HEK293 (cell line): ENCODE measurements around the gene PLXNA2.

ENCODE experiments used
- CTCF ChIA-PET: fragments of 350-600 bp; formaldehyde crosslinking; extraction: SDS; loops from one replicate; lab custom pipeline; 2021; ENCODE audit warnings: antibody characterized with exemption; lab: Yijun Ruan, JAX
- POLR2A ChIA-PET: fragments of 300-600 bp; formaldehyde crosslinking; extraction: SDS; loops from one replicate; lab custom pipeline; 2020; ENCODE audit warnings: antibody characterized with exemption, inconsistent platforms; lab: Yijun Ruan, JAX
- H3K27ac ChIP-seq: fragments of 200-500 bp; sonication (Bioruptor generic); 2 replicates; pipeline ENCODE4 v1.5.1; 2014; ENCODE audit warnings: low read depth, low read length, control low read depth, inconsistent platforms; ENCODE audit errors: extremely low read depth
- H3K36me3 ChIP-seq, 2 experiments: fragments of 200-500 bp in 1 of 2; sonication (Bioruptor generic) in 1 of 2; 1 replicate in 1 of 2; 2 replicates in 1 of 2; pipeline ENCODE4 v1.5.1; 2014 to 2017; ENCODE audit warnings: inconsistent platforms in 2 of 2, low read length in 2 of 2; ENCODE audit not compliant: control insufficient read depth in 2 of 2, insufficient read depth in 1 of 2
- H3K4me1 ChIP-seq: fragments of 200-500 bp; sonication (Bioruptor generic); 2 replicates; pipeline ENCODE4 v1.5.1; 2014; ENCODE audit warnings: mild to moderate bottlenecking, low read length, inconsistent platforms; ENCODE audit not compliant: control insufficient read depth, insufficient read depth
- H3K4me3 ChIP-seq: 2 replicates; pipeline ENCODE4 v1.5.1; 2011; ENCODE audit warnings: low read depth, mild to moderate bottlenecking, control low read depth, low read length, moderate library complexity
- H3K9me3 ChIP-seq: fragments of 200-500 bp; sonication (Bioruptor generic); 2 replicates; pipeline ENCODE4 v1.5.1; 2014; ENCODE audit warnings: low read depth, low read length, inconsistent platforms; ENCODE audit not compliant: control insufficient read depth, insufficient read depth
- BCL11A ChIP-seq: fragments of 450-650 bp; formaldehyde crosslinking; IDR thresholded peaks from 2 replicates; pipeline ENCODE4 v1.5.1; 2016; ENCODE audit warnings: low read depth, missing biosample characterization, missing genetic modification characterization
- FEZF1 ChIP-seq: fragments of 450-650 bp; formaldehyde crosslinking; IDR thresholded peaks from 2 replicates; pipeline ENCODE4 v1.5.1; 2016; ENCODE audit warnings: missing biosample characterization, missing genetic modification characterization
- GLIS1 ChIP-seq: fragments of 450-650 bp; formaldehyde crosslinking; IDR thresholded peaks from 2 replicates; pipeline ENCODE4 v1.5.1; 2016; ENCODE audit warnings: missing biosample characterization, missing genetic modification characterization
- IKZF3 ChIP-seq: fragments of 450-650 bp; IDR thresholded peaks from 2 replicates; pipeline ENCODE4 v1.5.0; 2018; ENCODE audit warnings: missing biosample characterization, mild to moderate bottlenecking, missing genetic modification characterization, moderate library complexity
- KLF17 ChIP-seq: fragments of 450-650 bp; formaldehyde crosslinking; IDR thresholded peaks from 2 replicates; pipeline ENCODE4 v1.5.1; 2016; ENCODE audit warnings: missing biosample characterization, missing genetic modification characterization
- MEIS1 ChIP-seq: sonication (generic); formaldehyde crosslinking; IDR thresholded peaks from 2 replicates; pipeline ENCODE4 v1.8.1; 2022; ENCODE audit warnings: missing genetic modification reagents, mild to moderate bottlenecking, borderline replicate concordance
- PRDM1 ChIP-seq: fragments of 450-650 bp; formaldehyde crosslinking; IDR thresholded peaks from 2 replicates; pipeline ENCODE4; 2016; ENCODE audit warnings: missing biosample characterization, missing genetic modification characterization
- SP2 ChIP-seq: fragments of 450-650 bp; formaldehyde crosslinking; IDR thresholded peaks from 2 replicates; pipeline ENCODE4 v1.5.1; 2016; ENCODE audit warnings: missing biosample characterization, missing genetic modification characterization
- TCF7L2 ChIP-seq: IDR thresholded peaks from 2 replicates; pipeline ENCODE4 v1.6.1; 2011; ENCODE audit warnings: low read depth, mild to moderate bottlenecking, inconsistent platforms, low read length, moderate library complexity, borderline replicate concordance
- ZBTB17 ChIP-seq: fragments of 450-650 bp; formaldehyde crosslinking; IDR thresholded peaks from 2 replicates; pipeline ENCODE4 v1.5.1; 2016; ENCODE audit warnings: missing biosample characterization, missing genetic modification characterization
- ZBTB20 ChIP-seq: fragments of 450-650 bp; formaldehyde crosslinking; IDR thresholded peaks from 2 replicates; pipeline ENCODE4 v1.5.1; 2016; ENCODE audit warnings: missing biosample characterization, missing genetic modification characterization
- ZBTB48 ChIP-seq: fragments of 450-650 bp; formaldehyde crosslinking; IDR thresholded peaks from 2 replicates; pipeline ENCODE4 v1.5.1; 2016; ENCODE audit warnings: missing biosample characterization, missing genetic modification characterization
- ZBTB8A ChIP-seq: fragments of 450-650 bp; formaldehyde crosslinking; IDR thresholded peaks from 2 replicates; pipeline ENCODE4 v1.5.1; 2016; ENCODE audit warnings: missing biosample characterization, missing genetic modification characterization
- ZFP41 ChIP-seq: fragments of 450-650 bp; formaldehyde crosslinking; IDR thresholded peaks from 2 replicates; pipeline ENCODE4 v1.5.1; 2016; ENCODE audit warnings: missing biosample characterization, missing genetic modification characterization, borderline replicate concordance
- ZIC2 ChIP-seq: fragments of 450-650 bp; formaldehyde crosslinking; IDR thresholded peaks from 2 replicates; pipeline ENCODE4 v1.5.1; 2016; ENCODE audit warnings: missing biosample characterization, missing genetic modification characterization
- ZNF112 ChIP-seq: fragments of 450-650 bp; formaldehyde crosslinking; IDR thresholded peaks from 2 replicates; pipeline ENCODE4 v1.5.0; 2017; ENCODE audit warnings: missing biosample characterization, missing genetic modification characterization
- ZNF16 ChIP-seq: fragments of 450-650 bp; formaldehyde crosslinking; IDR thresholded peaks from 2 replicates; pipeline ENCODE4 v1.5.1; 2016; ENCODE audit warnings: low read depth, missing biosample characterization, missing genetic modification characterization
- ZNF2 ChIP-seq: fragments of 450-650 bp; formaldehyde crosslinking; IDR thresholded peaks from 2 replicates; pipeline ENCODE4 v1.5.1; 2016; ENCODE audit warnings: missing biosample characterization, missing genetic modification characterization
- ZNF23 ChIP-seq: fragments of 450-650 bp; formaldehyde crosslinking; IDR thresholded peaks from 2 replicates; pipeline ENCODE4 v1.5.1; 2016; ENCODE audit warnings: missing biosample characterization, missing genetic modification characterization, borderline replicate concordance
- ZNF274 ChIP-seq, 2 experiments: fragments of 200-500 bp in 1 of 2; fragments of 450-650 bp in 1 of 2; sonication (Bioruptor generic) in 1 of 2; formaldehyde crosslinking in 1 of 2; IDR thresholded peaks; 2 replicates each; pipeline versions ENCODE4 v1.5.1 to v1.6.1; 2014 to 2016; ENCODE audit warnings: borderline replicate concordance in 1 of 2, inconsistent platforms in 1 of 2, low read length in 1 of 2, missing biosample characterization in 1 of 2, missing genetic modification characterization in 1 of 2
- ZNF311 ChIP-seq: fragments of 450-650 bp; formaldehyde crosslinking; IDR thresholded peaks from 2 replicates; pipeline ENCODE4 v1.5.1; 2017; ENCODE audit warnings: missing biosample characterization, missing genetic modification characterization, borderline replicate concordance
- ZNF341 ChIP-seq: fragments of 450-650 bp; formaldehyde crosslinking; IDR thresholded peaks from 2 replicates; pipeline ENCODE4; 2016; ENCODE audit warnings: low read depth, missing biosample characterization, missing genetic modification characterization
- ZNF473 ChIP-seq: fragments of 450-650 bp; formaldehyde crosslinking; IDR thresholded peaks from 2 replicates; pipeline ENCODE4 v1.5.1; 2017; ENCODE audit warnings: missing biosample characterization, missing genetic modification characterization
- ZNF544 ChIP-seq: fragments of 450-650 bp; formaldehyde crosslinking; IDR thresholded peaks from 2 replicates; pipeline ENCODE4 v1.5.0; 2017; ENCODE audit warnings: missing biosample characterization, missing genetic modification characterization
- ZNF549 ChIP-seq: fragments of 450-650 bp; IDR thresholded peaks from 2 replicates; pipeline ENCODE4 v1.5.1; 2018; ENCODE audit warnings: missing biosample characterization, missing genetic modification characterization, mild to moderate bottlenecking, inconsistent platforms, moderate library complexity
- ZNF585B ChIP-seq: fragments of 450-650 bp; formaldehyde crosslinking; IDR thresholded peaks from 2 replicates; pipeline ENCODE4 v1.5.1; 2016; ENCODE audit warnings: missing biosample characterization, missing genetic modification characterization
- ZNF600 ChIP-seq: fragments of 450-650 bp; formaldehyde crosslinking; IDR thresholded peaks from 2 replicates; pipeline ENCODE4 v1.5.1; 2016; ENCODE audit warnings: missing biosample characterization, missing genetic modification characterization
- ZNF792 ChIP-seq: fragments of 450-650 bp; formaldehyde crosslinking; IDR thresholded peaks from 2 replicates; pipeline ENCODE4 v1.5.1; 2016; ENCODE audit warnings: missing biosample characterization, missing genetic modification characterization
- ZSCAN16 ChIP-seq: fragments of 450-650 bp; formaldehyde crosslinking; IDR thresholded peaks from 2 replicates; pipeline ENCODE4 v1.5.1; 2016; ENCODE audit warnings: missing biosample characterization, missing genetic modification characterization
- TF ChIP-seq, protein P1 (sequence below): fragments of 450-650 bp; IDR thresholded peaks from 2 replicates; pipeline ENCODE4 v1.5.1; 2018; ENCODE audit warnings: missing biosample characterization, mild to moderate bottlenecking, missing genetic modification characterization

Gene PLXNA2

DNA sequence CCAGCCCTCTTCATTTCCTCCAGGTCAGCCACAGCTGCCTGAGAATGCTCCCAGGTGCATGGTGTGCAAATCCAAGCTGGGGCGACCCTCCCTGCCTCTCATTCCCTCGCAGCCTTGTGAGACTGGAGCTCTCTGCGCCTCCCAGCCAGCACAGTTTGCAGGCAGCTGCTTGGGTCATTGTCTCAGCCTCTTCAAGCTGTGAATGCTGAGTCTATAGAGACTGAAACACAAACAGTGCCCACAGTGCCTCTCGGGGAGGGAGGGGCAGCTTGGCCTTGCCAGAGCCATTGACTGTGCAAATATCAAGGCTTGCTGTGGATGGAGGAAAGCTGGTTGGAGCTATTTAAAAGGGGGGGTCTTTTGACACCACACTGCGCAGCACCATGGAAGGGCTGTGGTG, 10.6 kb downstream of the PLXNA2 start:
- TF ChIP-seq KLF17 (tag by site-specific recombination), result no peak
- TF ChIP-seq ZBTB8A (tag by site-specific recombination), result 0 out of 2 replicates have a peak, but pooled peaks have one; percentile 32
- TF ChIP-seq ZNF274 (IDR thresholded peaks at IDR 0.05; ENCODE audit: low read length), result no peak
- no peak for TF ChIP-seq ZNF274 (tag by site-specific recombination; IDR thresholded peaks at IDR 0.05; ENCODE audit: borderline replicate concordance)
- TF ChIP-seq ZNF600, result peak; percentile 46
- TF ChIP-seq ZIC2 (tag by site-specific recombination), result peak; percentile 98
- no peak for TF ChIP-seq BCL11A (tag by site-specific recombination)
- no peak for TF ChIP-seq ZNF23 (tag by site-specific recombination)
- TF ChIP-seq SP2 (tag by site-specific recombination), result no peak
- no peak for TF ChIP-seq ZSCAN16
- peak; percentile 94 for TF ChIP-seq ZNF341
- no peak for TF ChIP-seq ZNF792
- TF ChIP-seq ZFP41, result no peak
- TF ChIP-seq ZNF311, result no peak
- no peak for TF ChIP-seq ZNF2 (tag by site-specific recombination)
- POLR2A ChIA-PET, result interaction anchor here (2.4 kb wide), 1 partner anchor 11 kb away, joined by 10 read pairs; the partner anchor contains the start of gene PLXNA2
- Histone ChIP-seq H3K4me1 (peaks cover 9% of the 10 kb centered on the region; the same call in 1 of the 2 replicates), H3K27ac (no peak overlapping the region), H3K36me3 (no peaks in the 10 kb centered on the region), H3K9me3 (no peaks in the 10 kb centered on the region), H3K4me3 (no peak overlapping the region)
- CTCF ChIA-PET, result interaction anchor here (0.7 to 14.9 kb wide), 7 partner anchors 11 to 236 kb away, joined by 3 to 175 read pairs (median 4); partner anchors contain the start of gene PLXNA2

- Histone ChIP-seq H3K36me3 (no peaks in the 10 kb centered on the region), H3K4me3 (no peak overlapping the region), H3K9me3 (no peaks in the 10 kb centered on the region), H3K27ac (no peak overlapping the region), H3K4me1 (peaks cover 9% of the 10 kb centered on the region; the same call in 1 of the 2 replicates)
- ChIA-PET POLR2A (no interaction called here), CTCF (interaction anchor here (0.6 to 14.9 kb wide), 9 partner anchors 10 to 1337 kb away, joined by 3 to 175 read pairs (median 4); partner anchors contain the start of gene PLXNA2)
- TF ChIP-seq ZNF112 (no peak), IKZF3 (tag by site-specific recombination) (no peak)
Observed at GRCh38 chr1:208232662-208233038, 11.5 kb downstream of the PLXNA2 start.

- H3K4me3 ChIP-seq, result no peak overlapping the region
- H3K9me3 ChIP-seq, result no peaks in the 10 kb centered on the region
- peaks cover 11% of the 10 kb centered on the region; the same call in 1 of the 2 replicates for H3K4me1 ChIP-seq
- no peak overlapping the region for H3K27ac ChIP-seq
- ChIA-PET POLR2A (no interaction called here), CTCF (interaction anchor here (0.6 to 14.9 kb wide), 10 partner anchors 9 to 213 kb away, joined by 3 to 175 read pairs (median 4); partner anchors contain the start of gene PLXNA2)
- no peaks in the 10 kb centered on the region for H3K36me3 ChIP-seq
- TF ChIP-seq, protein P1, sequence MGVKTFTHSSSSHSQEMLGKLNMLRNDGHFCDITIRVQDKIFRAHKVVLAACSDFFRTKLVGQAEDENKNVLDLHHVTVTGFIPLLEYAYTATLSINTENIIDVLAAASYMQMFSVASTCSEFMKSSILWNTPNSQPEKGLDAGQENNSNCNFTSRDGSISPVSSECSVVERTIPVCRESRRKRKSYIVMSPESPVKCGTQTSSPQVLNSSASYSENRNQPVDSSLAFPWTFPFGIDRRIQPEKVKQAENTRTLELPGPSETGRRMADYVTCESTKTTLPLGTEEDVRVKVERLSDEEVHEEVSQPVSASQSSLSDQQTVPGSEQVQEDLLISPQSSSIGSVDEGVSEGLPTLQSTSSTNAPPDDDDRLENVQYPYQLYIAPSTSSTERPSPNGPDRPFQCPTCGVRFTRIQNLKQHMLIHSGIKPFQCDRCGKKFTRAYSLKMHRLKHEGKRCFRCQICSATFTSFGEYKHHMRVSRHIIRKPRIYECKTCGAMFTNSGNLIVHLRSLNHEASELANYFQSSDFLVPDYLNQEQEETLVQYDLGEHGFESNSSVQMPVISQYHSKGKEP, result no peak
- TF ChIP-seq PRDM1 (tag by site-specific recombination) (no peak), GLIS1 (tag by site-specific recombination) (0 out of 2 replicates have a peak, but pooled peaks have one; percentile 9), ZNF544 (tag by site-specific recombination) (no peak), FEZF1 (tag by site-specific recombination) (no peak), ZNF549 (tag by site-specific recombination) (peak; percentile 50), TCF7L2 (no peak), ZBTB20 (tag by site-specific recombination) (peak; percentile 41; the same call in 1 of the 2 replicates), ZNF2 (tag by site-specific recombination) (no peak), MEIS1 (CRISPR knock-in tag) (no peak), ZNF473 (tag by site-specific recombination) (no peak), ZBTB17 (no peak), ZBTB48 (tag by site-specific recombination) (no peak), ZNF585B (no peak), ZNF16 (tag by site-specific recombination) (no peak)
Observed at GRCh38 chr1:208231881-208232661, 12.1 kb downstream of the PLXNA2 start.
